HEK293 (cell line): ENCODE measurements around the gene ZNF462.
"Not testable (repeated sequence)": the region's sequence is repeated elsewhere in the genome, so short reads cannot be mapped to it uniquely, and the experiment has no call there.

Source experiments
- CTCF ChIA-PET: fragments of 350-600 bp; formaldehyde crosslinking; extraction: SDS; loops from one replicate; lab custom pipeline; 2021; ENCODE audit warnings: antibody characterized with exemption; lab: Yijun Ruan, JAX
- POLR2A ChIA-PET: fragments of 300-600 bp; formaldehyde crosslinking; extraction: SDS; loops from one replicate; lab custom pipeline; 2020; ENCODE audit warnings: antibody characterized with exemption, inconsistent platforms; lab: Yijun Ruan, JAX
- H3K27ac ChIP-seq: fragments of 200-500 bp; sonication (Bioruptor generic); 2 replicates; pipeline ENCODE4 v1.5.1; 2014; ENCODE audit warnings: low read depth, low read length, control low read depth, inconsistent platforms; ENCODE audit errors: extremely low read depth
- H3K36me3 ChIP-seq, 2 experiments: fragments of 200-500 bp in 1 of 2; sonication (Bioruptor generic) in 1 of 2; 1 replicate in 1 of 2; 2 replicates in 1 of 2; pipeline ENCODE4 v1.5.1; 2014 to 2017; ENCODE audit warnings: inconsistent platforms in 2 of 2, low read length in 2 of 2; ENCODE audit not compliant: control insufficient read depth in 2 of 2, insufficient read depth in 1 of 2
- H3K4me1 ChIP-seq: fragments of 200-500 bp; sonication (Bioruptor generic); 2 replicates; pipeline ENCODE4 v1.5.1; 2014; ENCODE audit warnings: mild to moderate bottlenecking, low read length, inconsistent platforms; ENCODE audit not compliant: control insufficient read depth, insufficient read depth
- H3K4me3 ChIP-seq: 2 replicates; pipeline ENCODE4 v1.5.1; 2011; ENCODE audit warnings: low read depth, mild to moderate bottlenecking, control low read depth, low read length, moderate library complexity
- H3K9me3 ChIP-seq: fragments of 200-500 bp; sonication (Bioruptor generic); 2 replicates; pipeline ENCODE4 v1.5.1; 2014; ENCODE audit warnings: low read depth, low read length, inconsistent platforms; ENCODE audit not compliant: control insufficient read depth, insufficient read depth
- FEZF1 ChIP-seq: fragments of 450-650 bp; formaldehyde crosslinking; IDR thresholded peaks from 2 replicates; pipeline ENCODE4 v1.5.1; 2016; ENCODE audit warnings: missing biosample characterization, missing genetic modification characterization
- OSR2 ChIP-seq: fragments of 450-650 bp; formaldehyde crosslinking; IDR thresholded peaks from 2 replicates; pipeline ENCODE4 v1.5.1; 2016; ENCODE audit warnings: missing biosample characterization, missing genetic modification characterization
- SP2 ChIP-seq: fragments of 450-650 bp; formaldehyde crosslinking; IDR thresholded peaks from 2 replicates; pipeline ENCODE4 v1.5.1; 2016; ENCODE audit warnings: missing biosample characterization, missing genetic modification characterization
- SP3 ChIP-seq: fragments of 450-650 bp; formaldehyde crosslinking; IDR thresholded peaks from 2 replicates; pipeline ENCODE4 v1.5.1; 2016; ENCODE audit warnings: missing biosample characterization, missing genetic modification characterization
- SP7 ChIP-seq: fragments of 450-650 bp; formaldehyde crosslinking; IDR thresholded peaks from 2 replicates; pipeline ENCODE4 v1.5.1; 2016; ENCODE audit warnings: missing biosample characterization, missing genetic modification characterization
- ZBTB6 ChIP-seq: fragments of 450-650 bp; formaldehyde crosslinking; IDR thresholded peaks from 2 replicates; pipeline ENCODE4 v1.5.1; 2017; ENCODE audit warnings: missing biosample characterization, missing genetic modification characterization
- ZNF112 ChIP-seq: fragments of 450-650 bp; formaldehyde crosslinking; IDR thresholded peaks from 2 replicates; pipeline ENCODE4 v1.5.0; 2017; ENCODE audit warnings: missing biosample characterization, missing genetic modification characterization
- ZNF214 ChIP-seq: fragments of 450-650 bp; formaldehyde crosslinking; IDR thresholded peaks from 2 replicates; pipeline ENCODE4 v1.5.1; 2017; ENCODE audit warnings: missing biosample characterization, mild to moderate bottlenecking, missing genetic modification characterization, borderline replicate concordance
- ZNF423 ChIP-seq: fragments of 450-650 bp; formaldehyde crosslinking; IDR thresholded peaks from 2 replicates; pipeline ENCODE4 v1.5.1; 2016; ENCODE audit warnings: missing biosample characterization, missing genetic modification characterization
- ZNF433 ChIP-seq: fragments of 450-650 bp; formaldehyde crosslinking; IDR thresholded peaks from 2 replicates; pipeline ENCODE4 v1.5.1; 2016; ENCODE audit warnings: missing biosample characterization, missing genetic modification characterization, low read depth
- ZNF473 ChIP-seq: fragments of 450-650 bp; formaldehyde crosslinking; IDR thresholded peaks from 2 replicates; pipeline ENCODE4 v1.5.1; 2017; ENCODE audit warnings: missing biosample characterization, missing genetic modification characterization
- ZNF518A ChIP-seq: fragments of 450-650 bp; formaldehyde crosslinking; conservative IDR thresholded peaks from 2 replicates; pipeline ENCODE4 v1.5.1; 2016; ENCODE audit warnings: low read depth, missing biosample characterization, missing genetic modification characterization
- ZNF530 ChIP-seq: fragments of 450-650 bp; formaldehyde crosslinking; IDR thresholded peaks from 2 replicates; pipeline ENCODE4 v1.5.1; 2016; ENCODE audit warnings: low read depth, missing biosample characterization, missing genetic modification characterization
- ZNF548 ChIP-seq: fragments of 450-650 bp; formaldehyde crosslinking; IDR thresholded peaks from 2 replicates; pipeline ENCODE4 v1.5.1; 2016; ENCODE audit warnings: missing biosample characterization, missing genetic modification characterization
- ZNF629 ChIP-seq: fragments of 450-650 bp; formaldehyde crosslinking; IDR thresholded peaks from 2 replicates; pipeline ENCODE4 v1.5.1; 2017; ENCODE audit warnings: missing biosample characterization, missing genetic modification characterization
- ZSCAN23 ChIP-seq: fragments of 450-650 bp; formaldehyde crosslinking; IDR thresholded peaks from 2 replicates; pipeline ENCODE4 v1.5.1; 2016; ENCODE audit warnings: missing biosample characterization, missing genetic modification characterization
- ZXDB ChIP-seq: fragments of 450-650 bp; formaldehyde crosslinking; IDR thresholded peaks from 2 replicates; pipeline ENCODE4 v1.5.1; 2016; ENCODE audit warnings: missing biosample characterization, missing genetic modification characterization
- TF ChIP-seq, protein P1 (sequence below): fragments of 450-650 bp; formaldehyde crosslinking; optimal IDR thresholded peaks from 2 replicates; pipeline ENCODE3; 2016; ENCODE audit warnings: missing biosample characterization, mild to moderate bottlenecking, missing genetic modification characterization

The ZNF462 gene

DNA sequence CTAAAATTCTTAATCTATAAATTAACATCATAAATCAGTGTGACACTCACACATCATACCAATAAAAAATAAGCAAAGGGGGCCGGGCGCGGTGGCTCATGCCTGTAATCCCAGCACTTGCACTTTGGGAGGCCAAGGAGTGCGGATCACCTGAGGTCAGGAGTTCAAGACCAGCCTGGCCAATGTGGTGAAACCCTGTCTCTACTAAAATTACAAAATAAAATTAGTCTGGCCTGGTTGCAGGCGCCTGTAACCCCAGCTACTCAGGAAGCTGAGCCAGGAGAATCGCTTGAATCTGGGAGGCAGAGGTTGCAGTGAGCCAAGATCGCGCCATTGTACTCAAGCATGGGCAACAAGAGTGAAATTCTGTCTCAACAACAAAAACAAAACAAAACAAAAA lies 11.3 kb upstream of the ZNF462 start:
- H3K9me3 ChIP-seq, H3K4me1 ChIP-seq, H3K27ac ChIP-seq, H3K4me3 ChIP-seq, H3K36me3 ChIP-seq, CTCF ChIA-PET, POLR2A ChIA-PET: not testable (repeated sequence)

DNA sequence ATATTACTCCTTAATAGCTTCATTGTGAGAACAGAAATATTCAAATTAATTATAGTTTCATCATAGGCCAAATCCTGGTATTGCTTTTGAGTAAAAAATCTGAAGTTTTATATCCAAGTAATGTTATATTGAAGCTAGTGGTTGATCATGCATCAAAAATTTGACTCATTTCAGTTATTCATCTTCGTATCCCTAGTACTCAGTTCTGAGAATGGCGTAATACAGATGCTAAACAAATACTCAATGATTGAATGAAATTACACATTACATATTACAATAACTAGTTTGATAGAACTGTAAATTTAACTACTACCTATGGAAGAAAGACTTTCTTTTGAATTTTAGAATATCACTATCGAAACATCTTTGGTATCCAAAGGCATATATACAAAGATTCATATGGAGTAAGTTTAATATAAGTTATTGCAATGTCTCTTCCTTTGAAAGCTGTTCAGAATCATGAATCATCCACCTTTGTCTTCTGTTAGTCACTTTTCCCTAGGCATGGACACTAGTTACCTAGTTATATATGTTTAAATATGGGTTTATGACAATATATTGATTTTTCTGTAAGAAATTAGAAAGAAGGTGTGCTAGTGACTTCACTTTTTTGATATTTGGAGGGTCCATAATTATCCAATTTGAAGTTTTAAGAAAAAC lies 5.0 kb upstream of the ZNF462 start:
- ChIA-PET POLR2A (no interaction called here), CTCF (no interaction called here)
- no peak overlapping the region for H3K4me3 ChIP-seq

DNA sequence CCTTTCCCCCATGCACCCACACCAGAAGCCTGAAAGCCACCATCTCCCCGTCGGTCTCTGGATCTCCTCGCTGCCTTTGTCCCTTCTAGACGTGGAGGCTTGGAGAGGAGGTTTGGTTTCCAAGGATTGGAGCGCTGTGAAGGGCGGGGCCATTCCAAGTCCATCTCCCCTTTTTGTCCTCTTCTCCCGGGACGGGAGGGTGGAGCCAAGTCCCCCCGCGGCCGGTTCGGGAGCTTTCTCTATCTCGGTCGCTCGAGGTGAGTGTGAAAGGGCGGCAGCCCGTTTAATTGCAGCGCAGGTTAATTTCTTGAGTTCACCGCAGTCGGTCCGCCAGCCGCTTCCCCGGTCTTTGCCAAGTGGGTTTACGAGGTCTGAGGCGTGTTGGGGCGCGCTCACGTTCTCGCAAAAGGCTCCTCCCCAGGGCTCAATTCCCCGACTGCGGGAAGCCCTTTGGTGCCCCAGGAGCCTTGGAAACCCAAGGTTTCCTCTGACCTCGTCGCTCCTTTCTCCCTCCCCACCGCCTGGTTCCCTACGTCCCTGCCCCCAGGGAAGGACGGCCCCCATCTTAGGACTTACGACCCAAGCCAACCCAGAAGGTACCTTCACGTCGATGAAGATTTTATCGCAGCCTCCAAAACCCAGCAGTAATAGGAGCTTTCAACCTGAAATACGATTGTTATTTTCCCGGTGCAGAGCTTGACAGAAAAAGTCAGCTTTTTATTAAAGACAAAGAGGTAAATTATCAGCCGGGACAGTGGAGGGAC lies 2.8 kb upstream of the ZNF462 start:
- Histone ChIP-seq H3K4me1 (peaks cover under 1% of the 10 kb centered on the region; the same call in 1 of the 2 replicates), H3K27ac (peak overlapping the region; percentile 73), H3K9me3 (no peaks in the 10 kb centered on the region), H3K36me3 (no peaks in the 10 kb centered on the region), H3K4me3 (peak overlapping the region; percentile 66)
- ChIA-PET POLR2A (interaction anchor here (0.5 to 7.3 kb wide), 4 partner anchors 19 to 1241 kb away, joined by 3 to 45 read pairs (median 5); no protein-coding TSS in a partner anchor), CTCF (interaction anchor here (1.1 kb wide), 1 partner anchor 16 kb away, joined by 3 read pairs; no protein-coding TSS in a partner anchor)
- no peak for TF ChIP-seq ZNF473 (tag by site-specific recombination)
- peak; percentile 35; the same call in 1 of the 2 replicates for TF ChIP-seq FEZF1 (tag by site-specific recombination)
- TF ChIP-seq, protein P1, sequence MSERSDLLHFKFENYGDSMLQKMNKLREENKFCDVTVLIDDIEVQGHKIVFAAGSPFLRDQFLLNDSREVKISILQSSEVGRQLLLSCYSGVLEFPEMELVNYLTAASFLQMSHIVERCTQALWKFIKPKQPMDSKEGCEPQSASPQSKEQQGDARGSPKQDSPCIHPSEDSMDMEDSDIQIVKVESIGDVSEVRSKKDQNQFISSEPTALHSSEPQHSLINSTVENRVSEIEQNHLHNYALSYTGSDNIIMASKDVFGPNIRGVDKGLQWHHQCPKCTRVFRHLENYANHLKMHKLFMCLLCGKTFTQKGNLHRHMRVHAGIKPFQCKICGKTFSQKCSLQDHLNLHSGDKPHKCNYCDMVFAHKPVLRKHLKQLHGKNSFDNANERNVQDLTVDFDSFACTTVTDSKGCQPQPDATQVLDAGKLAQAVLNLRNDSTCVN (tag by site-specific recombination), result peak; percentile 44
- TF ChIP-seq ZXDB (tag by site-specific recombination), result 0 out of 2 replicates have a peak, but pooled peaks have one; percentile 23
- TF ChIP-seq SP3 (tag by site-specific recombination), result peak; percentile 45
- no peak for TF ChIP-seq ZNF530 (tag by site-specific recombination)
- peak; percentile 16; the same call in 1 of the 2 replicates for TF ChIP-seq SP7 (tag by site-specific recombination)
- TF ChIP-seq ZNF423, result peak; percentile 53; the same call in 1 of the 2 replicates
- TF ChIP-seq ZBTB6 (tag by site-specific recombination), result peak; percentile 68; the same call in 1 of the 2 replicates
- peak; percentile 26; the same call in 1 of the 2 replicates for TF ChIP-seq SP2 (tag by site-specific recombination)

More for the DNA sequence above, 5.0 kb upstream of the ZNF462 start:
- H3K27ac ChIP-seq, result no peak overlapping the region
- H3K36me3 ChIP-seq, result no peaks in the 10 kb centered on the region
- H3K4me1 ChIP-seq, result no peaks in the 10 kb centered on the region; the same call in 1 of the 2 replicates
- TF ChIP-seq ZNF518A (tag by site-specific recombination) (no peak), ZSCAN23 (tag by site-specific recombination) (no peak), ZNF548 (tag by site-specific recombination) (no peak), ZNF433 (tag by site-specific recombination) (no peak), ZNF629 (tag by site-specific recombination) (no peak), ZNF112 (no peak), ZNF214 (tag by site-specific recombination) (no peak), OSR2 (no peak)
- no peaks in the 10 kb centered on the region for H3K9me3 ChIP-seq
